H9 (cell line): ENCODE measurements around the gene CFAP43. TPM values are rescaled to one million over a fixed set of nuclear protein-coding genes. Genes with fewer than 3 reads are reported as not detected.

Experiments used
- DNase-seq: peaks from one replicate; pipeline ENCODE4 v3.0.0-alpha.2; 2017
- H2AFZ ChIP-seq: one replicate; pipeline ENCODE4 v1.6.1; 2013; ENCODE audit warnings: mild to moderate bottlenecking, low read length, control low read depth, moderate library complexity
- H2AK5ac ChIP-seq: 2 replicates; pipeline ENCODE4 v1.6.1; 2013; ENCODE audit warnings: low read length, control low read depth, mixed read lengths; ENCODE audit not compliant: insufficient read length
- H2BK120ac ChIP-seq: one replicate; pipeline ENCODE4 v1.6.1; 2013; ENCODE audit warnings: low read depth, mild to moderate bottlenecking, low read length, control low read depth, inconsistent platforms; ENCODE audit not compliant: poor library complexity, severe bottlenecking
- H2BK12ac ChIP-seq: 2 replicates; pipeline ENCODE4 v1.6.1; 2013; ENCODE audit warnings: low read length, control low read depth, mixed read lengths, low read depth; ENCODE audit not compliant: insufficient read length
- H2BK15ac ChIP-seq: 2 replicates; pipeline ENCODE4 v1.6.1; 2013; ENCODE audit warnings: low read depth, low read length, control low read depth
- H2BK20ac ChIP-seq: one replicate; pipeline ENCODE4 v1.6.1; 2013; ENCODE audit warnings: low read depth, mild to moderate bottlenecking, low read length, control low read depth, inconsistent platforms; ENCODE audit not compliant: poor library complexity, severe bottlenecking
- H2BK5ac ChIP-seq: 2 replicates; pipeline ENCODE4 v1.6.1; 2013; ENCODE audit warnings: low read length, control low read depth, mixed read lengths; ENCODE audit not compliant: insufficient read length
- H3K14ac ChIP-seq: 2 replicates; pipeline ENCODE4 v1.6.1; 2013; ENCODE audit warnings: low read length, control low read depth; ENCODE audit not compliant: insufficient read depth
- H3K18ac ChIP-seq: 2 replicates; pipeline ENCODE4 v1.6.1; 2013; ENCODE audit warnings: low read depth, mild to moderate bottlenecking, mixed read lengths, low read length, control low read depth; ENCODE audit not compliant: insufficient read length
- H3K23ac ChIP-seq: 2 replicates; pipeline ENCODE4 v1.6.1; 2013; ENCODE audit warnings: low read length, control low read depth, mixed read lengths, low read depth; ENCODE audit not compliant: insufficient read length
- H3K23me2 ChIP-seq: 2 replicates; pipeline ENCODE4 v1.6.1; 2013; ENCODE audit warnings: low read depth, mild to moderate bottlenecking, mixed read lengths, low read length, control low read depth; ENCODE audit not compliant: insufficient read length, poor library complexity, severe bottlenecking
- H3K27ac ChIP-seq: 2 replicates; pipeline ENCODE4 v1.5.1; 2013; ENCODE audit warnings: low read length, control low read depth, mixed read lengths, low read depth; ENCODE audit not compliant: insufficient read length
- H3K27me3 ChIP-seq: 2 replicates; pipeline ENCODE4 v1.6.1; 2013; ENCODE audit warnings: low read length, control low read depth, inconsistent platforms; ENCODE audit not compliant: insufficient read depth
- H3K4ac ChIP-seq: 2 replicates; pipeline ENCODE4 v1.6.1; 2013; ENCODE audit warnings: low read depth, mild to moderate bottlenecking, control low read depth, inconsistent platforms, low read length, moderate library complexity
- H3K4me1 ChIP-seq: 2 replicates; pipeline ENCODE4 v1.6.1; 2013; ENCODE audit warnings: low read length, control low read depth, inconsistent platforms; ENCODE audit not compliant: insufficient read depth
- H3K4me2 ChIP-seq: 2 replicates; pipeline ENCODE4 v1.6.1; 2013; ENCODE audit warnings: low read length, control low read depth, mixed read lengths; ENCODE audit not compliant: insufficient read length, insufficient read depth
- H3K56ac ChIP-seq: 2 replicates; pipeline ENCODE4 v1.6.1; 2013; ENCODE audit warnings: low read depth, mild to moderate bottlenecking, mixed read lengths, low read length, control low read depth; ENCODE audit not compliant: insufficient read length
- H3K79me1 ChIP-seq: 2 replicates; pipeline ENCODE4 v1.6.1; 2013; ENCODE audit warnings: low read depth, mild to moderate bottlenecking, moderate library complexity, low read length, control low read depth, inconsistent platforms; ENCODE audit not compliant: insufficient read depth, poor library complexity, severe bottlenecking
- H3K79me2 ChIP-seq: 2 replicates; pipeline ENCODE4 v1.6.1; 2013; ENCODE audit warnings: low read length, control low read depth, inconsistent platforms; ENCODE audit not compliant: insufficient read depth
- H3K9ac ChIP-seq: 2 replicates; pipeline ENCODE4 v1.6.1; 2013; ENCODE audit warnings: low read length, control low read depth, mixed read lengths; ENCODE audit not compliant: insufficient read length; ENCODE audit errors: extremely low read depth
- H3K9me3 ChIP-seq: one replicate; pipeline ENCODE4 v1.6.1; 2013; ENCODE audit warnings: low read depth, low read length, inconsistent platforms; ENCODE audit not compliant: control insufficient read depth
- H3T11ph ChIP-seq: one replicate; pipeline ENCODE4 v1.6.1; 2013; ENCODE audit warnings: mild to moderate bottlenecking, low read length, control low read depth, inconsistent platforms
- H4K20me1 ChIP-seq: one replicate; pipeline ENCODE4 v1.6.1; 2013; ENCODE audit not compliant: control insufficient read depth, insufficient read length, insufficient read depth
- H4K5ac ChIP-seq: 2 replicates; pipeline ENCODE4 v1.6.1; 2013; ENCODE audit warnings: low read depth, mild to moderate bottlenecking, mixed read lengths, low read length, control low read depth; ENCODE audit not compliant: insufficient read length
- H4K8ac ChIP-seq: replicated peaks from 2 replicates; pipeline ENCODE4 v1.6.1; 2013; ENCODE audit warnings: low read length, control low read depth, mixed read lengths, low read depth; ENCODE audit not compliant: insufficient read length
- H4K91ac ChIP-seq: 2 replicates; pipeline ENCODE4 v1.6.1; 2013; ENCODE audit warnings: low read depth, mild to moderate bottlenecking, moderate library complexity, mixed read lengths, low read length, control low read depth; ENCODE audit not compliant: insufficient read length
- H3K27ac Mint-ChIP-seq, 3 experiments: 2 replicates in 2 of 3; 3 replicates in 1 of 3; pipeline ENCODE4 v1.8.0; 2020 to 2021; ENCODE audit warnings: mixed read lengths in 3 of 3, mild to moderate bottlenecking in 1 of 3, moderate library complexity in 1 of 3
- H3K27me3 Mint-ChIP-seq: 2 replicates; pipeline ENCODE4 v1.8.0; 2021; ENCODE audit warnings: low read depth, mild to moderate bottlenecking, moderate library complexity, mixed read lengths
- H3K36me3 Mint-ChIP-seq, 3 experiments: 2 replicates in 2 of 3; 3 replicates in 1 of 3; pipeline ENCODE4 v1.8.0; 2020 to 2021; ENCODE audit warnings: low read depth in 3 of 3, mixed read lengths in 3 of 3; ENCODE audit not compliant: insufficient read depth in 1 of 3
- H3K4me1 Mint-ChIP-seq, 2 experiments: 2 replicates each; pipeline ENCODE4 v1.8.0; 2020; ENCODE audit warnings: mixed read lengths in 2 of 2
- H3K4me3 Mint-ChIP-seq, 2 experiments: 2 replicates in 1 of 2; 3 replicates in 1 of 2; pipeline ENCODE4 v1.8.0; 2020 to 2021; ENCODE audit warnings: mild to moderate bottlenecking in 2 of 2, mixed read lengths in 2 of 2, moderate library complexity in 1 of 2
- H3K9me3 Mint-ChIP-seq, 2 experiments: 2 replicates in 1 of 2; 3 replicates in 1 of 2; pipeline ENCODE4 v1.8.0; 2020; ENCODE audit warnings: mild to moderate bottlenecking in 2 of 2, mixed read lengths in 2 of 2, moderate library complexity in 1 of 2
- WGBS: extraction: QIAGEN DNeasy Blood & Tissue Kit; methylation state at CpG from one replicate; pipeline ENCODE4 v1.1.7; 2013; ENCODE audit warnings: missing lambda C conversion rate, low lambda C conversion rate, mixed read lengths; ENCODE audit not compliant: insufficient read length; ENCODE audit errors: extremely low coverage; 5-methylcytosine and 5-hydroxymethylcytosine counted together
- total RNA-seq: library from RNA; stranded (reverse); gene quantifications from 2 replicates; pipeline ENCODE4 v1.2.1, GENCODE V29; 2021
- TF ChIP-seq, protein P1 (sequence below): fragments of 200-600 bp; sonication (generic); conservative IDR thresholded peaks from 3 replicates; pipeline ENCODE4 v1.8.0; 2021; ENCODE audit warnings: antibody characterized with exemption, mild to moderate bottlenecking

The CFAP43 gene
- total RNA-seq, 1 experiment from 2014 or later = 0.26 TPM

DNA sequence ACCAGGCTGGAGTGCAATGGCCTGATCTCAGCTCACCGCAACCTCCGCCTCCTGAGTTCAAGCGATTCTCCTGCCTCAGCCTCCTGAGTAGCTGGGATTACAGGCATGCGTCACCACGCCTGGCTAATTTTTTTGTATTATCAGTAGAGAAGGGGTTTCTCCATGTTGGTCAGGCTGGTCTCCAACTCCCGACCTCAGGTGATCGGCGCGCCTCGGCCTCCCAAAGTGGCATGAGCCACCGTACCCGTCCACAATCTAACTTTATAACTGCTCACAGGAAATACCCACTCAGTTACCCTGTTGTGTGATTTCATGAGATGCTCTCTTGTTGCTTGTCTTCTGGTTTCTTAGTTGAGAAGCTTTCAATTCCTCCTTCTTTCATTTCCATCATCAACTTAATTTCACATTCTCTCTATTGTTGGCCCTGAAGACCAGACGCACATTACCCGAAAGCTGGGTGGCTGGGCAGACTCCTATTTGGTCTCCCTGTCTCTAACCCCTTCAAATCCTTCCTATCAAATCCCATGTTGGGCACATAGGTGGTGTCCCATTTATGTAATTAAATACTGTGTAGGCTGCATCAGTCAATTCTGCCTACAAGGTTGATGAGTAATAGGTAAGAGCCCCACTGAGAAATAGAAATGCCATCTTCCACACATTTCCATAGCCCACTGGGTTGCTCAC, 35.7 kb upstream of the CFAP43 start:
- H3K4me3 Mint-ChIP-seq = peak overlapping the region; percentile 93 to 97
- H2BK5ac ChIP-seq = no peak overlapping the region
- H3K79me2 ChIP-seq = peaks cover 6% of the 10 kb centered on the region; the same call in 1 of the 2 replicates
- H3K36me3 Mint-ChIP-seq = peaks cover 10 to 44% (median 14%) of the 10 kb centered on the region in 3 experiments
- no peak overlapping the region for H4K91ac ChIP-seq
- peaks cover 4% of the 10 kb centered on the region; the same call in 1 of the 2 replicates for H3K4me1 ChIP-seq
- no peak for DNase-seq
- TF ChIP-seq, protein P1, sequence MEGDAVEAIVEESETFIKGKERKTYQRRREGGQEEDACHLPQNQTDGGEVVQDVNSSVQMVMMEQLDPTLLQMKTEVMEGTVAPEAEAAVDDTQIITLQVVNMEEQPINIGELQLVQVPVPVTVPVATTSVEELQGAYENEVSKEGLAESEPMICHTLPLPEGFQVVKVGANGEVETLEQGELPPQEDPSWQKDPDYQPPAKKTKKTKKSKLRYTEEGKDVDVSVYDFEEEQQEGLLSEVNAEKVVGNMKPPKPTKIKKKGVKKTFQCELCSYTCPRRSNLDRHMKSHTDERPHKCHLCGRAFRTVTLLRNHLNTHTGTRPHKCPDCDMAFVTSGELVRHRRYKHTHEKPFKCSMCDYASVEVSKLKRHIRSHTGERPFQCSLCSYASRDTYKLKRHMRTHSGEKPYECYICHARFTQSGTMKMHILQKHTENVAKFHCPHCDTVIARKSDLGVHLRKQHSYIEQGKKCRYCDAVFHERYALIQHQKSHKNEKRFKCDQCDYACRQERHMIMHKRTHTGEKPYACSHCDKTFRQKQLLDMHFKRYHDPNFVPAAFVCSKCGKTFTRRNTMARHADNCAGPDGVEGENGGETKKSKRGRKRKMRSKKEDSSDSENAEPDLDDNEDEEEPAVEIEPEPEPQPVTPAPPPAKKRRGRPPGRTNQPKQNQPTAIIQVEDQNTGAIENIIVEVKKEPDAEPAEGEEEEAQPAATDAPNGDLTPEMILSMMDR = no peak
- H3K14ac ChIP-seq = no peak overlapping the region
- no peak overlapping the region for H4K5ac ChIP-seq
- no peak overlapping the region for H3T11ph ChIP-seq
- peaks cover 11% of the 10 kb centered on the region in 2 experiments for H3K4me1 Mint-ChIP-seq
- no peaks in the 10 kb centered on the region for H3K27me3 Mint-ChIP-seq
- no peak overlapping the region for H3K56ac ChIP-seq
- H2AFZ ChIP-seq = no peak overlapping the region
- H3K27ac Mint-ChIP-seq = peak overlapping the region; percentile 93 to 97 (median 95); a peak in 6 of 7 replicates
- no peak overlapping the region for H3K27ac ChIP-seq
- H3K9ac ChIP-seq = peak overlapping the region; percentile 93
- no peak overlapping the region for H4K8ac ChIP-seq
- H2BK120ac ChIP-seq = no peak overlapping the region
- peak overlapping the region; percentile 80 for H3K4me2 ChIP-seq
- no peak overlapping the region for H2BK20ac ChIP-seq
- no peak overlapping the region for H3K18ac ChIP-seq
- no peak overlapping the region for H2BK12ac ChIP-seq
- H4K20me1 ChIP-seq = no peaks in the 10 kb centered on the region
- WGBS = no CpG with 5 or more reads among the region's 14 CpGs
- H3K9me3 ChIP-seq = no peaks in the 10 kb centered on the region
- H3K9me3 Mint-ChIP-seq = no peaks in the 10 kb centered on the region; a peak in 1 of 5 replicates
- H3K27me3 ChIP-seq = no peaks in the 10 kb centered on the region
- H3K23me2 ChIP-seq = peaks cover 3% of the 10 kb centered on the region
- H2AK5ac ChIP-seq = no peak overlapping the region
- no peak overlapping the region for H3K4ac ChIP-seq
- H2BK15ac ChIP-seq = no peak overlapping the region
- H3K23ac ChIP-seq = no peak overlapping the region
- H3K79me1 ChIP-seq = no peaks in the 10 kb centered on the region
